ENCODE data around the gene SELL. TPM values are rescaled to one million over a fixed set of nuclear protein-coding genes. Genes with fewer than 3 reads are reported as not detected.

SELL gene
- polyA plus RNA-seq, 1 of the 3 experiments (the other 2 are of a cell fraction), result 0.58 TPM

GRCh38 chr1:169694304-169695075 is 16.9 kb downstream of the SELL start:
- H3K36me3 ChIP-seq (replicated peaks in 1 of 2; ENCODE audit: control insufficient read depth in 1 of 2, insufficient read depth in 2 of 2, low read length in 1 of 2), result no peaks in the 10 kb centered on the region
- ChIA-PET CTCF (no interaction called here), POLR2A (no interaction called here)
- 14% methylated on average over 5 of the region's 5 CpGs for WGBS (ENCODE audit: low lambda C conversion rate)
- no peaks in the 10 kb centered on the region for H3K4me1 ChIP-seq (ENCODE audit: control insufficient read depth in 1 of 2, insufficient read depth in 2 of 2, low read depth in 1 of 2, low read length in 1 of 2)
- DNase-seq, result no peak
- TF ChIP-seq ELF1 (IDR thresholded peaks at IDR 0.05), result no peak
- no peak for TF ChIP-seq NFIC (IDR thresholded peaks at IDR 0.05; ENCODE audit: borderline replicate concordance)
- no peak for TF ChIP-seq MXI1 (IDR thresholded peaks at IDR 0.05; ENCODE audit: low read depth, low read length)
- no peak for TF ChIP-seq NRF1 (IDR thresholded peaks at IDR 0.05; ENCODE audit: low read depth, low read length)
- TF ChIP-seq SIN3A (IDR thresholded peaks at IDR 0.05; ENCODE audit: borderline replicate concordance, low read depth, low read length), result no peak
- TF ChIP-seq GABPA (IDR thresholded peaks at IDR 0.05; ENCODE audit: low read depth), result no peak
- no peak for TF ChIP-seq PBX3 (IDR thresholded peaks at IDR 0.05)
- TF ChIP-seq RFX5 (IDR thresholded peaks at IDR 0.05; ENCODE audit: low read length), result no peak
- TF ChIP-seq SMC3 (IDR thresholded peaks at IDR 0.05; ENCODE audit: low read depth, low read length), result no peak
- no peak for TF ChIP-seq REST (IDR thresholded peaks at IDR 0.05; ENCODE audit: low read depth, low read length)
- no peak for TF ChIP-seq EZH2phosphoT487 (IDR thresholded peaks at IDR 0.05; ENCODE audit: borderline replicate concordance, low read depth)
- TF ChIP-seq RCOR1 (IDR thresholded peaks at IDR 0.05; ENCODE audit: low read length), result no peak
- no peak for TF ChIP-seq JUND (IDR thresholded peaks at IDR 0.05)
- H4K20me1 ChIP-seq (ENCODE audit: insufficient read depth), result no peaks in the 10 kb centered on the region
- no peaks in the 10 kb centered on the region for H3K79me2 ChIP-seq (ENCODE audit: insufficient read depth)
- H3K27me3 ChIP-seq (ENCODE audit: insufficient read depth), result no peaks in the 10 kb centered on the region
- H3K4me2 ChIP-seq, result no peak overlapping the region
- H3K9ac ChIP-seq, result no peak overlapping the region
- H3F3A ChIP-seq (replicated peaks; ENCODE audit: insufficient read depth), result no peaks in the 10 kb centered on the region
- no peaks in the 10 kb centered on the region for H3K9me2 ChIP-seq
- H3K27ac ChIP-seq (ENCODE audit: low read depth in 2 of 2, low read length in 1 of 2), result no peak overlapping the region
- H3K4me3 ChIP-seq (ENCODE audit: low read depth in 2 of 2, low read length in 1 of 2), result no peak overlapping the region
- no peaks in the 10 kb centered on the region for H3K9me3 ChIP-seq
- H2AFZ ChIP-seq (ENCODE audit: low read depth), result no peak overlapping the region
